Amniotic stem cell (primary cell): ENCODE data around the gene MTMR8.

Experiments
- DNase-seq: peaks from one replicate; lab custom pipeline; 2025; lab: John Stamatoyannopoulos, UW

MTMR8 gene

GRCh38 chrX:64306712-64307111 lies 88.5 kb downstream of the MTMR8 start:
- no peak for DNase-seq

DNA sequence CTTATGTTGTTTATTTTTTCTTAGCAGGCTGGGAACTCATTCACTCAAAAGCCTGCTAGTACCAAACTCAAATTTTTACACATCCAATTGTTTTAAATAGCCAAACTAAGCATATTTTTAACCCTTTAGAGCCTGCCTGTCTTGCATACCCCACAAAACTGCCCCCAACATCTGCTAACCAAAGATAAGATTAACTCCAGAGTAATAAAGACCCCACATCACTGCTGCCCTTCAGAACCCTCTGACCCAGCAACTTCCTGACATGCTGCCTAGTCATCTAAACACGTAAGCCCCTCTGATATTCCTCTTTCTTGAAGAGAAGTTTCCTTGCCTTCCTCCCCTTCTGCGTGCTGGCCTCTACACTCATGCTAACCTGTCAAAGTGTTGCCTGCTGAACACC lies 104.1 kb downstream of the MTMR8 start:
- no peak for DNase-seq

- no peak for DNase-seq
Measured at GRCh38 chrX:64265265-64265664, 130.0 kb downstream of the MTMR8 start.

GRCh38 chrX:64230123-64230970 lies 164.9 kb downstream of the MTMR8 start, which contains the start of gene ASB12:
ASB12 (minus strand) TSS chrX:64230607; CDS start chrX:64225650, 4,957 bp downstream.
- DNase-seq = no peak

GRCh38 chrX:64229154-64229553 lies 166.1 kb downstream of the MTMR8 start:
- DNase-seq = no peak
